GM12873 (cell line): Measurements from ENCODE around the gene SLC47A1.

Source experiments
- TF ChIP-seq, protein P1 (sequence below): IDR thresholded peaks from 2 replicates; pipeline ENCODE4 v1.5.1; 2012; ENCODE audit warnings: low read depth, mild to moderate bottlenecking, moderate library complexity, low read length, control low read depth; ENCODE audit not compliant: insufficient read depth; ENCODE audit errors: missing control alignments

SLC47A1 gene

DNA sequence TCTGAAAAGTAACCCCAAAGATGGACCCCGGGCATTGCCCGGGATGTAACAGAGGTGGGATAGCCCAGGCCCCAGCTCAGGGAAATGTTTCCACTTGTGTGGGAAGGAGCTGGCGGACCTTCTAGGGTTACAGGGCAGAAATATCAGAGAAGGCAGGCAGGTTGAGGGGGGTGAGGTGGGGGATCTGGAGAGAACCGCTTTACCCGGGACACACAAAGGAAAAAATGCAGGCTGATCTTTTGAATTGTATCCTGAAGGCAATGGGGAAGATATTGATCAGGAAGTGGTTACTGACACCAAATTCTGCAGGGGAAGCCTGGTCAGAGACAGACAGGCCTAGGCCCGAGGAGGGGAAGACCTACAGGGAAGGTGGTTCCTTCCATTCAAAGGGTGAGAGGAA is 3.5 kb downstream of the SLC47A1 start:
- TF ChIP-seq, protein P1, sequence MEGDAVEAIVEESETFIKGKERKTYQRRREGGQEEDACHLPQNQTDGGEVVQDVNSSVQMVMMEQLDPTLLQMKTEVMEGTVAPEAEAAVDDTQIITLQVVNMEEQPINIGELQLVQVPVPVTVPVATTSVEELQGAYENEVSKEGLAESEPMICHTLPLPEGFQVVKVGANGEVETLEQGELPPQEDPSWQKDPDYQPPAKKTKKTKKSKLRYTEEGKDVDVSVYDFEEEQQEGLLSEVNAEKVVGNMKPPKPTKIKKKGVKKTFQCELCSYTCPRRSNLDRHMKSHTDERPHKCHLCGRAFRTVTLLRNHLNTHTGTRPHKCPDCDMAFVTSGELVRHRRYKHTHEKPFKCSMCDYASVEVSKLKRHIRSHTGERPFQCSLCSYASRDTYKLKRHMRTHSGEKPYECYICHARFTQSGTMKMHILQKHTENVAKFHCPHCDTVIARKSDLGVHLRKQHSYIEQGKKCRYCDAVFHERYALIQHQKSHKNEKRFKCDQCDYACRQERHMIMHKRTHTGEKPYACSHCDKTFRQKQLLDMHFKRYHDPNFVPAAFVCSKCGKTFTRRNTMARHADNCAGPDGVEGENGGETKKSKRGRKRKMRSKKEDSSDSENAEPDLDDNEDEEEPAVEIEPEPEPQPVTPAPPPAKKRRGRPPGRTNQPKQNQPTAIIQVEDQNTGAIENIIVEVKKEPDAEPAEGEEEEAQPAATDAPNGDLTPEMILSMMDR = no peak

DNA sequence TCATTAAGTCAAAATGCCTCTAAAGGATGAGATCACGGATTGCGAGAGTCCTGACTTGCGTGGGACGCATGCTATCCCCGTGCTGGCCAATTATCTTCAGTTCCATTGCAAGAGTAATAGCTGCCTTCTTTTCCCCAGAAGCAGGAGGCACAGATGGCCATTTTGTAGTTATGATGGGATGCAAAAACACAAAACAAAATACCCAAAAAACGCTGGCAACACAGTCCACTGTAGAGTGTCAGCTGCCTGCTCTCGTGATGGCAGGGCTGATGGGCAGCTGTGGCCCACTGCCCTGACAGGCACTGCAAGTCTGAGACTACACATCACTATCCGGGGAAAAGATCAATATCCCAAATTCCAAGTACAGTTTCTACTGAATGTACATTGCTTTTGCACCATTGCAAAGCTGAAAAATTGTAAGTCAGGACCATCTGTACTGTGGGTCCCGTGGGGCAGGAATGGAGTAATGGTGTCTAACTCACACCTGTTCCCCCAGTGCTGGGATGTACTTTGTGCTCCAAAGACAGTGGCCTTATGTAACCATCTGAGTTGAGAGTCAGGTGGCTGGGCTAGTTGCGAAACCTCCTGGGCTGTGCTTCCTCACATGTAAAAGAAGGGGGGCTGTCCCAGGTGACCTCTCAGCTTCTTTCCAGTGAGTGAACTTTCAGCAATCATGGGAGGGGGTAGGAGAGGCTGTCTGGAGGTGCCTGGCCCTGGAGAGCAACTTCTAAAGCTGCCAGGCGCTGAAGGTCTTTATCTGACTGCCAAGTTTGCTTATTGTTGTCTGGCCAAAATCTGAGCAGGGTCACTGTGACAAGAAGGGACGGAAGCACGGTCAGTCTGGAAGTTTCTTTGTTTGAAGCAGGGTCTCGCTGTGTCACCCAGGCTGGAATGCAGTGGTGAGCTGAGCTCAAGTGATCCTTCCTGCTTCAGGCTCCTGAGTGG is 4.7 kb downstream of the SLC47A1 start:
- TF ChIP-seq, protein P1 = no peak

DNA sequence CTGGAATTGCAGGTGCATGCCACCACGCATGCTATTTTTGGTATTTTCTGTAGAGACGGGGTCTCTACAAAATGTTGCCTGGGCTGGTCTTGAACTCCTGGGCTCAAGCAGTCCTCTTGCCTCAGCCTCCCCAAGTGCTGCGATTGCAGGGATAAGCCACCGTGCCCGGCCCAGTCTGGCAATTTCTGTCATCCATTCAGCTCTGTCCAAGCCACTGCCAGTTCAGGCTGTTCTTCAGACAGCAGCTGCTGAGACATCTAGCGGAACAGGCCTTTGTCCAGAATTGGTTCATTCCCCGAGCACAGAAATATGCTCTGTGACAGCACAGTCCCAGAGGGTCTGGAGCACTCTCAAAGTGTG is 5.4 kb downstream of the SLC47A1 start:
- TF ChIP-seq, protein P1 = no peak

DNA sequence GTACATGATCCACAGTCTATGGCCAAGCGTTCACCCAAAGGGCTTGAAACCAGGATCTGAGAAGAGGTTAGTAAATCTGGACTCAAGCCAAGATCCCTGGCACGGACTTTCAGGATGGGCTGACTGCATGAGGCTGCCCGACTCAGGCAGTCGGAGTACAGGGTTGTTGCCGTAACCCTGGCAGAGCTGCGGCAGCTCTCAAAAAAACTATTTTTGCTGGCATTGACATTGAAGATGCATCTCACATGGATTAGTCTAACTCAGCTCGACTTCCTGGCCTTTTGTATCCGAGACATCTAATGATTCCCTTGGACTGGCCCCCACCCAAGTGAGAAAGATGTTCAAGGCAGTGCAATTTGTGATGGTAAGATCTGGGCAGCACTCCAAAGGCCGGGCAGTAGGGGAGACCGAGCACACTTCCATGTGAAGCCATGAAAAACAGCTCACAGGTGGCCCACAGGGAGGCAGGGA is 6.2 kb downstream of the SLC47A1 start:
- TF ChIP-seq, protein P1 = no peak

DNA sequence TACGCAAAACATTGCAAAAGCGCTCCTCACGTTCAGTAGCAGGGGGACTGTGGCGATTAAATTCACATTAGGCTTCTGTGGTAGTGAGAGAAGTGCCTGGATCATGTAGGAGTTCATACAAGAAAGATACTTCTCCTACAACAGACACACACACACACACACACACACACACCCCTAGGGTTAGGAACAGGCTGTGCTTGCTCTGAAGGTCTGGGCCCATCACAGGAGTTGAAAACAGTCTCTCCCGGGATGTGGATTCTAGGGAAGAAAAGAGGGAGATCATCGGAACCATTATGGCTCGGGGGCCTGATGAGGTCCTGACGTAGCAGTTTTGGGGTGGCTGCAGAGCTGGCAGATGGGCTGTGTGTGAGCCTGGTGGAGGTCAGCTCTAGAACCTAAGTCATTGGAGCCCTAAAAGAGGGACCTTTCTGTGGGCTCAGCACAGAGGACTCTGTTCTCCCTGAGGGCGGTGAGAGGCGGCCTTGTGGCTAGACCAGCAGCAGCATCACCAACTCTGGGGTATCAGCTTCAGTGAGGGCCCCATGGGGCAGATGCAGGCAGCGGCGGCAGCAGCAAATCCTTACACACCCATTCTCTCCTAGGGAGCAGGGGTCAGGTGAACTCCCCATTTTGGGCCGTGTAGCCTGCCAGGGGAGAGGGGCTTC is 7.2 kb downstream of the SLC47A1 start:
- TF ChIP-seq, protein P1 = no peak

DNA sequence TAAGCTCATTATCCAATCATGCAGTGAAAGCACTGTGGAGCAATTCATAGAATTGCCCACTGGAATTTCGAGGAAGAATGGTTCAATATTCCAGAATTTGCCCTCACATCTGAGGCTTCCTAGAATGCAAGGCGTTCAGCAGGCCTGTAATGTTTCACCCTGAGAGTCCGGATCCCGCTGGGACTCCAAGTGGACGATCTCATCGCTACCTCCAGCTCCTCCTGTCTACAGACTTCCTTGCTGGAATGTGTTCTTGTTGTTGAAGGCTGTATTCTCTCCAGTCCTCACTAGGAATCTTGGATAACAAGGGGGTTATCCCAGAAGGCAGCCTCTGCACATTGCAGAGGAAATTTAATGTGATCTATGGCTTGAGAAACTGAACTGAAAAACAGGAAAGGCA is 7.8 kb downstream of the SLC47A1 start:
- TF ChIP-seq, protein P1 = no peak

DNA sequence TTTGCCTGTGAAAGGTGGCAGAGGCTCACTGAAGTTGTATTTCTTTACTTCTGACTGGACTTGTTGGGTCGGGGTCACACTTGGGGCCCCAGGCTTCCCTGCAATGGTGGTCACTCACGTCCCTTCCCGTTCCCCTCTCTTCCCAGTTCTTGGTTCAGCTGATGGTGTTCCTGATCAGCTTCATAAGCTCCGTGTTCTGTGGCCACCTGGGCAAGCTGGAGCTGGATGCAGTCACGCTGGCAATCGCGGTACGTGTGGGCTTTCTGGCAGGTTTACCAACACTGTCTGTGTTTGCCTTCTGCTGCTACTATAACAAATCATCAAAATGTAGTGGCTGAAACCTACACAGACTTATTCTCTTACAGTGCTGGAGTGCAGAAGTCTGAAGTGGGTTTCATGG is 8.6 kb downstream of the SLC47A1 start:
- TF ChIP-seq, protein P1 = no peak
